Measurements from ENCODE around the gene NID1. TPM values are rescaled to one million over a fixed set of nuclear protein-coding genes. Genes with fewer than 3 reads are reported as not detected.

The NID1 gene
- total and polyA plus RNA-seq, 8 donors, result 21.4 to 214 (median 89.6) TPM

DNA sequence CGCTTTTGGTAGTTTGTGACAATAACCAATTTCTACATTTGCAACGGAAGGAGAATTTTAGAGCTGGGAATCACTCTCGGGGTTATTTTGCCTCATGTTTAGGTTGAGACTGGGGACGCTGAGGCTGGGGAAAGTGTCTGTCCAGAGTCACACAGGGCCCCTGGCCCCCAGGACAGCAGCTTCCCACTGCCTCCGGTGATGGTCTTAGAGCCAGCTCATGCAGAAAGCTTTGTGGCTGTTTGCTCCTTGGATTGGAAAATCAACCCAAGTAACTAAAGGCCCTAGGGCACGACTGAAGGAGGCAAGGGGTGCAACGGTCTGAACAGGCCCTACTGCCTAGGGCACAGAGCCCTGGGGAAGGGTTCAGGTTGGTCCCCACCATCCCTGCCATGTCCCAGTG lies 72.0 kb downstream of the NID1 start:
- no peak for DNase-seq
- intact Hi-C loops (cut with DNase I; ENCODE audit: low total_unique reads), result no loop called here
- Histone ChIP-seq H3K36me3 (peaks cover 26 to 99% (median 80%) of the 10 kb centered on the region in 4 donors), H3K27ac (peak overlapping the region in 1 of 5 donors; percentile 10), H3K4me1 (no peaks in the 10 kb centered on the region), H3K4me3 (no peak overlapping the region), H3K27me3 (no peaks in the 10 kb centered on the region), H3K9me3 (no peaks in the 10 kb centered on the region)
- 87 to 97% (median 94%) methylated on average over 5 to 7 of the region's 7 CpGs for WGBS, 5 donors
- TF ChIP-seq, protein P1, sequence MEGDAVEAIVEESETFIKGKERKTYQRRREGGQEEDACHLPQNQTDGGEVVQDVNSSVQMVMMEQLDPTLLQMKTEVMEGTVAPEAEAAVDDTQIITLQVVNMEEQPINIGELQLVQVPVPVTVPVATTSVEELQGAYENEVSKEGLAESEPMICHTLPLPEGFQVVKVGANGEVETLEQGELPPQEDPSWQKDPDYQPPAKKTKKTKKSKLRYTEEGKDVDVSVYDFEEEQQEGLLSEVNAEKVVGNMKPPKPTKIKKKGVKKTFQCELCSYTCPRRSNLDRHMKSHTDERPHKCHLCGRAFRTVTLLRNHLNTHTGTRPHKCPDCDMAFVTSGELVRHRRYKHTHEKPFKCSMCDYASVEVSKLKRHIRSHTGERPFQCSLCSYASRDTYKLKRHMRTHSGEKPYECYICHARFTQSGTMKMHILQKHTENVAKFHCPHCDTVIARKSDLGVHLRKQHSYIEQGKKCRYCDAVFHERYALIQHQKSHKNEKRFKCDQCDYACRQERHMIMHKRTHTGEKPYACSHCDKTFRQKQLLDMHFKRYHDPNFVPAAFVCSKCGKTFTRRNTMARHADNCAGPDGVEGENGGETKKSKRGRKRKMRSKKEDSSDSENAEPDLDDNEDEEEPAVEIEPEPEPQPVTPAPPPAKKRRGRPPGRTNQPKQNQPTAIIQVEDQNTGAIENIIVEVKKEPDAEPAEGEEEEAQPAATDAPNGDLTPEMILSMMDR (IDR thresholded peaks at IDR 0.05), result no peak

DNA sequence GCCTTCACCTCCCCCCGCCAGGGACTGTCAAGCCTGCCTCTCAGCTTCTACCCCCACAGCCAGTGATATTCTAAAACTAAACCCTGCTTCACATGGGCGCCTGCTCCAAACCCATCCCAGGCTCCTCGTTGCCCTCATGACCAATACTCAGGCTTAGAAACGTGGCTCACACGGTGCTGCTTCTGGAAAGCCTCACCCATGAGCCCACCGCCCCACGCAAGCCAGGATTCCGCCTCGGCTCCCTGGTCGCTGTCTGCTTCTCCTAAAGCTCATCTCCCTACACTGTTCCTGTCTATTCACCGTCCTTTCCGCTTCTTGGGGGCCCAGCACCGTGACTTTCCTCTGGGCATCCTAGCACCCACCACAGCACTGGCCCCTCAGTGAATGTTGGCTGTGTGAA lies 72.5 kb downstream of the NID1 start:
- DNase-seq, result no peak
- no peak overlapping the region for H3K4me3 ChIP-seq
- H3K9me3 ChIP-seq, result no peaks in the 10 kb centered on the region
- WGBS, 5 donors, result 84 to 94% (median 91%) methylated on average over 13 of the region's 13 CpGs
- no peaks in the 10 kb centered on the region for H3K4me1 ChIP-seq
- no peak for TF ChIP-seq POLR2A (IDR thresholded peaks at IDR 0.05)
- peaks cover 26 to 99% (median 80%) of the 10 kb centered on the region in 4 donors for H3K36me3 ChIP-seq
- no peaks in the 10 kb centered on the region for H3K27me3 ChIP-seq
- intact Hi-C loops (cut with DNase I; ENCODE audit: low total_unique reads), result no loop called here
- H3K27ac ChIP-seq, result no peak overlapping the region

DNA sequence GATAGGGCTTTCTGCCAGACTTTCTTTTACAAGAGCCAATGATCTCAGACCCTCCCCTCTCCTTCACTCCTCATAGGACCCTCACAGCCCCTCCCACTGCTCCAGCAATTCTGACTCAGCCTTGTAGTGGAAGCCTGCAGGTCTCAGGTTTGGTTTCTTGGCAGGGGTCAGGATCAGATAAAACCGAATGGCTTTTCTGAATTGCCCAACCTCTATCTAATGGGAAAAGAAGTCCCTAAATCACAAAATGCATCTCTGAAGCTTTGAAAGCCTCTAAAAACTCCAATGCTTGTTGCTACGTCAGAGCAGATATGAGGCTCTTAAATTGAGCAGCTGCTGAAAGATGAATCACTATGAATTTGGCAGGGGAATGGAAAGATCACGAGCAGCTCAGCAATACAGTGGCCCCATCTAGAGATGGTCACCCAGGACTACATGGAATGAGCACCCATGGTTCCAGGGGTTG lies 74.5 kb downstream of the NID1 start:
- Histone ChIP-seq H3K27ac (peak overlapping the region in 1 of 5 donors; percentile 4), H3K36me3 (peaks cover 26 to 82% (median 64%) of the 10 kb centered on the region in 4 donors), H3K4me1 (peaks cover 0 to 7% (median 3%) of the 10 kb centered on the region in 4 donors), H3K4me3 (no peak overlapping the region), H3K27me3 (no peaks in the 10 kb centered on the region), H3K9me3 (no peaks in the 10 kb centered on the region)
- 47 to 84% (median 69%) methylated on average over 3 of the region's 3 CpGs for WGBS, 5 donors
- no peak for TF ChIP-seq EP300 (IDR thresholded peaks at IDR 0.05)
- TF ChIP-seq POLR2A (IDR thresholded peaks at IDR 0.05), result no peak
- TF ChIP-seq POLR2AphosphoS5 (IDR thresholded peaks at IDR 0.05), result no peak
- TF ChIP-seq, protein P1 (IDR thresholded peaks at IDR 0.05), result no peak
- intact Hi-C loops (cut with DNase I; ENCODE audit: low total_unique reads), result no loop called here
- DNase-seq, result no peak

DNA sequence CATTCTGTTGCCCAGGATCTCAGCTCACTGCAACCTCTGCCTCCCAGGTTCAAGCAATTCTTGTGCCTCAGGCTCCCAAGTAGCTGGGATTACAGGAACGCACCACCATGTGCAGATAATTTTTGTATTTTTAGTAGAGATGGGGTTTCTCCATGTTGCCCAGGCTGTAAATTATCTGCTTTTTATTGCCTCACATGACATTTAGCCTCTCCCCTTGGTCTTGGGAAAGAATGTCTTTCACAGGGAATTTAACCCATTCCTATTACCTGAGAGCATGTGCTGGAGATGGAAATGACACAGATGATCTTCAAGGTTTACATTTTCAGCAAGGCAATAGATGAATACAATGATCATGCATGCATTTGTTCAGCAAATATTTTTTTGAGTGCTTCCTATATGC lies 75.8 kb downstream of the NID1 start:
- Histone ChIP-seq H3K27ac (no peak overlapping the region), H3K4me3 (no peak overlapping the region), H3K27me3 (no peaks in the 10 kb centered on the region), H3K4me1 (peaks cover 0 to 11% (median 5%) of the 10 kb centered on the region in 4 donors), H3K36me3 (peaks cover 29 to 82% (median 65%) of the 10 kb centered on the region in 4 donors), H3K9me3 (no peaks in the 10 kb centered on the region)
- intact Hi-C loops (cut with DNase I; ENCODE audit: low total_unique reads), result no loop called here
- TF ChIP-seq, protein P1 (IDR thresholded peaks at IDR 0.05), result no peak
- no peak for TF ChIP-seq EP300 (IDR thresholded peaks at IDR 0.05)
- TF ChIP-seq POLR2A (IDR thresholded peaks at IDR 0.05), result no peak
- no peak for TF ChIP-seq POLR2AphosphoS5 (IDR thresholded peaks at IDR 0.05)
- WGBS, 5 donors, result 90 to 100% (median 96%) methylated on average over 1 of the region's 1 CpG
- DNase-seq, result no peak

DNA sequence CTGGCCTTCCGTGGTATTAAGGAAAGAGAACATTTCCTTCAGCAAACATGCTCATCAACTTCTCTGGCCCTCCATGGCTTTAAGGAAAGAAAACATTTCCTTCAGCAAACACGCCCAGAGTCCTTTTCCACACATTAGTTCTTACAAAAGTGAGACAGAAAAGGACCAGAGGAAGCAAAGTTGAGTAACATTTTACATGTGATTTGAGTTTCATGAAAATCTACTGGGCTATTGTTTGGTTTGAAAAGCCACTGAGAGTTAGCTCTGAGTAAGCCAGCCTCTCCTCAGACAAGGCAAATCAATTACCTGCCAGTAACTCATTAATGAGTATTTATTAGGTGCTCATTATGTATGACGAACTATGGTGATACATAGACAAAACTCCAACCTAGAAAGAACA lies 78.0 kb downstream of the NID1 start:
- intact Hi-C loops (cut with DNase I; ENCODE audit: low total_unique reads), result no loop called here
- no peaks in the 10 kb centered on the region for H3K9me3 ChIP-seq
- no peak overlapping the region for H3K4me3 ChIP-seq
- H3K27me3 ChIP-seq, result no peaks in the 10 kb centered on the region
- H3K36me3 ChIP-seq, result peaks cover 20 to 82% (median 48%) of the 10 kb centered on the region in 4 donors
- DNase-seq, result no peak
- H3K27ac ChIP-seq, result peak overlapping the region in 3 of 5 donors; percentile 31 to 63 (median 61)
- TF ChIP-seq, protein P1 (IDR thresholded peaks at IDR 0.05), result no peak
- TF ChIP-seq POLR2AphosphoS5 (IDR thresholded peaks at IDR 0.05) (no peak), POLR2A (IDR thresholded peaks at IDR 0.05) (no peak), EP300 (IDR thresholded peaks at IDR 0.05) (no peak)
- 49 to 72% (median 68%) methylated on average over 3 of the region's 3 CpGs for WGBS, 5 donors
- peaks cover 0 to 18% (median 6%) of the 10 kb centered on the region in 4 donors for H3K4me1 ChIP-seq
